Mesenchymal stem cell (in vitro differentiated cells and primary cell): ENCODE measurements around the gene OR6S1.

Experiments used
- DNase-seq: peaks from one replicate; pipeline ENCODE4 v3.0.0-alpha.2; 2013
- H2AFZ ChIP-seq: one replicate; pipeline ENCODE4 v1.6.1; 2013; ENCODE audit warnings: low read depth, mild to moderate bottlenecking, control low read depth, inconsistent platforms, low read length, moderate library complexity
- H2AK5ac ChIP-seq: 2 replicates; pipeline ENCODE4 v1.6.1; 2013; ENCODE audit warnings: low read length, moderate library complexity, mild to moderate bottlenecking, inconsistent platforms; ENCODE audit not compliant: severe bottlenecking
- H2BK120ac ChIP-seq: one replicate; pipeline ENCODE4 v1.6.1; 2013; ENCODE audit warnings: low read depth, mild to moderate bottlenecking, inconsistent platforms, low read length, moderate library complexity
- H2BK12ac ChIP-seq, 2 experiments: one replicate each; pipeline ENCODE4 v1.6.1; 2013; ENCODE audit warnings: inconsistent platforms in 2 of 2, low read length in 2 of 2, mild to moderate bottlenecking in 2 of 2, moderate library complexity in 2 of 2, control low read depth in 1 of 2
- H2BK15ac ChIP-seq: one replicate; pipeline ENCODE4 v1.6.1; 2013; ENCODE audit warnings: mild to moderate bottlenecking, low read depth, inconsistent platforms; ENCODE audit not compliant: poor library complexity, severe bottlenecking
- H2BK5ac ChIP-seq: 2 replicates; pipeline ENCODE4 v1.6.1; 2013; ENCODE audit warnings: low read depth, mild to moderate bottlenecking, low read length, control low read depth, inconsistent platforms; ENCODE audit not compliant: poor library complexity, severe bottlenecking
- H3K14ac ChIP-seq, 2 experiments: one replicate each; pipeline ENCODE4 v1.6.1; 2013; ENCODE audit warnings: inconsistent platforms in 2 of 2, low read length in 2 of 2, control low read depth in 1 of 2, mild to moderate bottlenecking in 1 of 2, moderate library complexity in 1 of 2
- H3K18ac ChIP-seq, 2 experiments: one replicate each; pipeline ENCODE4 v1.6.1; 2013; ENCODE audit warnings: inconsistent platforms in 2 of 2, low read length in 2 of 2, control low read depth in 1 of 2, low read depth in 1 of 2, mild to moderate bottlenecking in 1 of 2
- H3K23ac ChIP-seq, 2 experiments: one replicate each; pipeline ENCODE4 v1.6.1; 2013; ENCODE audit warnings: inconsistent platforms in 2 of 2, low read length in 2 of 2, mild to moderate bottlenecking in 2 of 2, moderate library complexity in 2 of 2, control low read depth in 1 of 2
- H3K27ac ChIP-seq: 2 replicates; pipeline ENCODE4 v1.5.1; 2013; ENCODE audit warnings: mild to moderate bottlenecking, moderate library complexity, low read length, control low read depth, inconsistent platforms; ENCODE audit not compliant: poor library complexity, severe bottlenecking
- H3K27me3 ChIP-seq, 2 experiments: 2 replicates each; pipeline versions ENCODE4 v1.6.1 to v1.7.0; 2013; ENCODE audit warnings: low read length in 2 of 2, mild to moderate bottlenecking in 2 of 2, moderate library complexity in 2 of 2, control low read depth in 1 of 2, inconsistent platforms in 1 of 2; ENCODE audit not compliant: control insufficient read depth in 1 of 2, insufficient read depth in 1 of 2
- H3K36me3 ChIP-seq, 2 experiments: 2 replicates each; pipeline versions ENCODE4 v1.6.1 to v1.7.0; 2013; ENCODE audit warnings: low read length in 2 of 2, control low read depth in 1 of 2, inconsistent platforms in 1 of 2, low read depth in 1 of 2, mild to moderate bottlenecking in 1 of 2; ENCODE audit not compliant: insufficient read depth in 2 of 2, control insufficient read depth in 1 of 2
- H3K4ac ChIP-seq, 2 experiments: one replicate each; pipeline ENCODE4 v1.6.1; 2013; ENCODE audit warnings: inconsistent platforms in 2 of 2, low read length in 2 of 2, mild to moderate bottlenecking in 2 of 2, moderate library complexity in 2 of 2, control low read depth in 1 of 2, low read depth in 1 of 2
- H3K4me1 ChIP-seq: 2 replicates; pipeline ENCODE4 v1.6.1; 2013; ENCODE audit warnings: low read depth, low read length, control low read depth; ENCODE audit not compliant: control insufficient read depth, insufficient read depth
- H3K4me2 ChIP-seq: 2 replicates; pipeline ENCODE4 v1.6.1; 2013; ENCODE audit warnings: low read length, mild to moderate bottlenecking, inconsistent platforms; ENCODE audit not compliant: poor library complexity, severe bottlenecking
- H3K4me3 ChIP-seq, 2 experiments: 2 replicates each; pipeline versions ENCODE4 v1.5.1 to v1.7.0; 2013; ENCODE audit warnings: low read length in 2 of 2, mild to moderate bottlenecking in 2 of 2, control low read depth in 1 of 2, low read depth in 1 of 2; ENCODE audit not compliant: insufficient read depth in 1 of 2
- H3K79me1 ChIP-seq: replicated peaks from 2 replicates; pipeline ENCODE4 v1.6.1; 2013; ENCODE audit warnings: mild to moderate bottlenecking, control low read depth, low read length, inconsistent platforms; ENCODE audit not compliant: poor library complexity, severe bottlenecking
- H3K9ac ChIP-seq: 2 replicates; pipeline ENCODE4 v1.7.0; 2013; ENCODE audit warnings: mild to moderate bottlenecking, low read length, moderate library complexity
- H3K9me3 ChIP-seq: 2 replicates; pipeline ENCODE4 v1.7.0; 2013; ENCODE audit warnings: mild to moderate bottlenecking, low read length; ENCODE audit not compliant: control insufficient read depth
- H4K8ac ChIP-seq: one replicate; pipeline ENCODE4 v1.6.1; 2013; ENCODE audit warnings: inconsistent platforms, mild to moderate bottlenecking, low read length, moderate library complexity
- H4K91ac ChIP-seq: one replicate; pipeline ENCODE4 v1.6.1; 2013; ENCODE audit warnings: mild to moderate bottlenecking, low read length, inconsistent platforms
- WGBS: methylation state at CpG from one replicate; pipeline ENCODE4 v1.1.7; 2013; ENCODE audit warnings: mixed read lengths; 5-methylcytosine and 5-hydroxymethylcytosine counted together

Gene OR6S1

GRCh38 chr14:20661197-20661596 is 19.7 kb upstream of the OR6S1 start:
- H2BK15ac ChIP-seq, result no peak overlapping the region
- H3K23ac ChIP-seq, result no peak overlapping the region
- no peak overlapping the region for H3K27ac ChIP-seq
- H3K4ac ChIP-seq, result no peak overlapping the region
- H4K8ac ChIP-seq, result no peak overlapping the region
- H3K79me1 ChIP-seq, result no peaks in the 10 kb centered on the region
- no peak overlapping the region for H2BK5ac ChIP-seq
- peaks cover 5% of the 10 kb centered on the region for H3K4me1 ChIP-seq
- no peak overlapping the region for H2BK120ac ChIP-seq
- no peak overlapping the region for H3K9ac ChIP-seq
- H2AK5ac ChIP-seq, result no peak overlapping the region
- no peak overlapping the region for H3K14ac ChIP-seq
- H2BK12ac ChIP-seq, result no peak overlapping the region
- no peak overlapping the region for H2AFZ ChIP-seq
- 30% methylated on average over 1 of the region's 2 CpGs for WGBS
- no peak overlapping the region for H4K91ac ChIP-seq
- H3K4me3 ChIP-seq, result no peak overlapping the region
- no peaks in the 10 kb centered on the region for H3K9me3 ChIP-seq
- no peaks in the 10 kb centered on the region for H3K36me3 ChIP-seq
- H3K4me2 ChIP-seq, result no peak overlapping the region
- no peak overlapping the region for H3K18ac ChIP-seq
- peaks cover 83 to 84% of the 10 kb centered on the region in 2 experiments for H3K27me3 ChIP-seq
- no peak for DNase-seq

DNA sequence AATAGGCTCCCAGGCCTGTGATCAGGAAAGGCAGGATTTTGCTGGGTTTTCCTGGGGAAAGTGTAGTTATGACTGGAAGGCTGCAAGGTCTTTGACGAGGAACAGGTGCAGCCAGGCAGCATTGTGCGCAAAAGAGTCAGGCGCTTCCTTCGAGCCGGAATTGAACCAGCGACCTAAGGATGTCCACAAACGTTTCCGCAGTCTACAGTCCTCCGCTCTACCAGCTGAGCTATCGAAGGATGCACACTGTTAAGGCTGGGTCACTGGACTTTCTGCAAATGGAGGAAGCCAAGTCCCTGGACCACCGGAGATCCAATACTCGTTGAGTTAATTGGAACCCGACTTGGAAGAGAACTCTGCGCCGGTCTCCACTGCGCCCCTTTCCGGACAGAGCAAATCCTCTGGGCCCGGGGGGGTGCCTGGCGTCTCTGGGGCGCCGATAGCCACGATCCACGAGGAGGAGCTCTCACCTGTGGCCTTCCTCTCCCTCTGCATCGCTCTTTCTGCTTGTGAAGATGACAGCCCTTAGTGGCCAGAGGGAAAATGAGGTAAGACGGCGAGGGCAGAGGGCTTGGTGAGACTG is 18.4 kb upstream of the OR6S1 start:
- H3K9me3 ChIP-seq, result no peaks in the 10 kb centered on the region
- H3K36me3 ChIP-seq, result no peaks in the 10 kb centered on the region
- H2BK120ac ChIP-seq, result no peak overlapping the region
- no peak overlapping the region for H4K8ac ChIP-seq
- H3K14ac ChIP-seq, result no peak overlapping the region
- H3K9ac ChIP-seq, result no peak overlapping the region
- H2BK5ac ChIP-seq, result no peak overlapping the region
- no peak overlapping the region for H3K23ac ChIP-seq
- DNase-seq, result no peak
- no peak overlapping the region for H4K91ac ChIP-seq
- H3K4me2 ChIP-seq, result no peak overlapping the region
- peaks cover 87 to 88% of the 10 kb centered on the region in 2 experiments for H3K27me3 ChIP-seq
- no peak overlapping the region for H2BK12ac ChIP-seq
- H3K4me3 ChIP-seq, result no peak overlapping the region
- H3K4me1 ChIP-seq, result peaks cover 5% of the 10 kb centered on the region
- H2AK5ac ChIP-seq, result no peak overlapping the region
- H3K18ac ChIP-seq, result no peak overlapping the region
- H2AFZ ChIP-seq, result no peak overlapping the region
- H3K4ac ChIP-seq, result no peak overlapping the region
- H3K27ac ChIP-seq, result no peak overlapping the region
- WGBS, result 47% methylated on average over 25 of the region's 26 CpGs
- H3K79me1 ChIP-seq, result no peaks in the 10 kb centered on the region
- H2BK15ac ChIP-seq, result no peak overlapping the region

DNA sequence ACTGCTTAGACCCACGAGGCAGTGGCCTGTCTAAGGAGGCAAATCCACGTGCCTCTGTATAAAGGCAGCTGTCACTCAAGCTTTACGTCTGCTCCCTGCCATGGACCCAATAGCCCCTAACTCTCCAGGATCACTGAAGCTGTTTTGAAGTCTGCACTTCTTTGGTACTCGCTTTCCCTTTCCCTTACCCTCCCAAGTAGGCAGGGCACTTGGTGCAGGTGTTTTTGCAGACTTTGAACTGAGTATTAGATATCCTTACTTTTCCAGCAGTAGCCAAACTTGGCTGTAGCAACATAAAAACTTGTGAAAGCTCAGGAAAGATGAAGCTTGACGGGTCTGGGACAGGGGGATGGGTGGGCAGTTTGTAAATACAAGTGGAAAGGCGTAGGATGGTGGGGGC is 17.8 kb upstream of the OR6S1 start:
- Histone ChIP-seq H3K4ac (no peak overlapping the region), H3K27ac (no peak overlapping the region), H3K9me3 (no peaks in the 10 kb centered on the region), H2BK120ac (no peak overlapping the region), H2AK5ac (no peak overlapping the region), H3K36me3 (no peaks in the 10 kb centered on the region), H3K18ac (no peak overlapping the region), H2AFZ (no peak overlapping the region), H3K4me1 (peaks cover 5% of the 10 kb centered on the region), H3K23ac (no peak overlapping the region), H3K4me2 (no peak overlapping the region), H4K8ac (no peak overlapping the region), H2BK15ac (no peak overlapping the region), H3K14ac (no peak overlapping the region), H3K9ac (no peak overlapping the region), H2BK12ac (no peak overlapping the region), H4K91ac (no peak overlapping the region), H3K79me1 (no peaks in the 10 kb centered on the region), H2BK5ac (no peak overlapping the region), H3K27me3 (peaks cover 82 to 86% of the 10 kb centered on the region in 2 experiments), H3K4me3 (no peak overlapping the region)
- WGBS, result 55% methylated on average over 5 of the region's 6 CpGs
- DNase-seq, result no peak

DNA sequence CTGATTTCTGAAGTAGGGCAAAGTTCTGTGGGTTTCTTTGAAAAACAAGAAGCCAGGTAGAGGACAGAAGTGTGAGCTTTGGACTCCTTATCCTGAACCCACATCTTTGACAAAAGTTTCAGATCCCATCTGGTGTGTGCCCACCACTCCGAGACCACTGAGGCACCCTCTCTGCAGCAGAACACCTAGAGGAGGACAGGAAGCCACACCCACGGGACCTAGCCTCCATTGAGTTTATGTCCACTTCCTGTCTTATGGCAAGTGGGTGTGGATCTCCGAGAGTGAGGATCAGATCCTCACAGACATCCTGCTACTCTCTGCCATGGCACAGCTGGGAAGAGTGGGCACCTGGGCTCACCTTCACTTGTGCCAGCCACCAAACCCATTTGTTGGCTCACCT is 16.8 kb upstream of the OR6S1 start:
- H3K4me1 ChIP-seq, result peaks cover 4% of the 10 kb centered on the region
- no peak overlapping the region for H2BK5ac ChIP-seq
- no peaks in the 10 kb centered on the region for H3K9me3 ChIP-seq
- no peak overlapping the region for H3K4me3 ChIP-seq
- H2BK15ac ChIP-seq, result no peak overlapping the region
- H3K79me1 ChIP-seq, result no peaks in the 10 kb centered on the region
- H3K27ac ChIP-seq, result no peak overlapping the region
- H3K36me3 ChIP-seq, result no peaks in the 10 kb centered on the region
- H2BK12ac ChIP-seq, result no peak overlapping the region
- H4K91ac ChIP-seq, result no peak overlapping the region
- H3K4me2 ChIP-seq, result no peak overlapping the region
- no peak overlapping the region for H3K18ac ChIP-seq
- H4K8ac ChIP-seq, result no peak overlapping the region
- H3K14ac ChIP-seq, result no peak overlapping the region
- no peak overlapping the region for H2BK120ac ChIP-seq
- H3K23ac ChIP-seq, result no peak overlapping the region
- no peak overlapping the region for H2AFZ ChIP-seq
- no peak overlapping the region for H3K4ac ChIP-seq
- peaks cover 82 to 85% of the 10 kb centered on the region in 2 experiments for H3K27me3 ChIP-seq
- no peak overlapping the region for H2AK5ac ChIP-seq
- no peak for DNase-seq
- 78% methylated on average over 3 of the region's 3 CpGs for WGBS
- no peak overlapping the region for H3K9ac ChIP-seq
